WTC11 (cell line): ENCODE results near the gene CDK4.

ENCODE experiments used
- CBFB ChIP-seq: sonication (generic); formaldehyde crosslinking; IDR thresholded peaks from 2 replicates; pipeline ENCODE4 v1.8.1; 2022; ENCODE audit warnings: mild to moderate bottlenecking, low read depth, missing genetic modification reagents
- JUN ChIP-seq: sonication (generic); formaldehyde crosslinking; IDR thresholded peaks from 2 replicates; pipeline ENCODE4 v1.8.0; 2023; ENCODE audit warnings: mild to moderate bottlenecking, missing genetic modification reagents
- NFE2L1 ChIP-seq: sonication (generic); formaldehyde crosslinking; IDR thresholded peaks from 2 replicates; pipeline ENCODE4 v1.8.1; 2023; ENCODE audit warnings: missing genetic modification reagents
- SP1 ChIP-seq: sonication (generic); formaldehyde crosslinking; conservative IDR thresholded peaks from 2 replicates; pipeline ENCODE4 v1.8.1; 2022; ENCODE audit warnings: missing genetic modification reagents
- TF ChIP-seq, protein P1 (sequence below): fragments of 200-600 bp; IDR thresholded peaks from 2 replicates; pipeline ENCODE4 v1.8.0; 2022; ENCODE audit warnings: antibody characterized with exemption
- TF ChIP-seq, protein P2 (sequence below): fragments of 250-450 bp; sonication (Bioruptor Pico); conservative IDR thresholded peaks from 2 replicates; pipeline ENCODE4 v1.9.0; 2021; ENCODE audit warnings: mild to moderate bottlenecking
- TF ChIP-seq, protein P3 (sequence below): sonication (generic); formaldehyde crosslinking; IDR thresholded peaks from 2 replicates; pipeline ENCODE4 v1.8.1; 2022; ENCODE audit warnings: mild to moderate bottlenecking, moderate library complexity, missing genetic modification reagents
- TF ChIP-seq, protein P4 (sequence below): fragments of 250-450 bp; sonication (Bioruptor Pico); IDR thresholded peaks from 2 replicates; pipeline ENCODE4 v1.8.0; 2021; ENCODE audit warnings: mild to moderate bottlenecking
- TF ChIP-seq, protein P5 (sequence below): sonication (generic); formaldehyde crosslinking; IDR thresholded peaks from 2 replicates; pipeline ENCODE4 v1.8.1; 2023; ENCODE audit warnings: mild to moderate bottlenecking, missing genetic modification reagents

DNA sequence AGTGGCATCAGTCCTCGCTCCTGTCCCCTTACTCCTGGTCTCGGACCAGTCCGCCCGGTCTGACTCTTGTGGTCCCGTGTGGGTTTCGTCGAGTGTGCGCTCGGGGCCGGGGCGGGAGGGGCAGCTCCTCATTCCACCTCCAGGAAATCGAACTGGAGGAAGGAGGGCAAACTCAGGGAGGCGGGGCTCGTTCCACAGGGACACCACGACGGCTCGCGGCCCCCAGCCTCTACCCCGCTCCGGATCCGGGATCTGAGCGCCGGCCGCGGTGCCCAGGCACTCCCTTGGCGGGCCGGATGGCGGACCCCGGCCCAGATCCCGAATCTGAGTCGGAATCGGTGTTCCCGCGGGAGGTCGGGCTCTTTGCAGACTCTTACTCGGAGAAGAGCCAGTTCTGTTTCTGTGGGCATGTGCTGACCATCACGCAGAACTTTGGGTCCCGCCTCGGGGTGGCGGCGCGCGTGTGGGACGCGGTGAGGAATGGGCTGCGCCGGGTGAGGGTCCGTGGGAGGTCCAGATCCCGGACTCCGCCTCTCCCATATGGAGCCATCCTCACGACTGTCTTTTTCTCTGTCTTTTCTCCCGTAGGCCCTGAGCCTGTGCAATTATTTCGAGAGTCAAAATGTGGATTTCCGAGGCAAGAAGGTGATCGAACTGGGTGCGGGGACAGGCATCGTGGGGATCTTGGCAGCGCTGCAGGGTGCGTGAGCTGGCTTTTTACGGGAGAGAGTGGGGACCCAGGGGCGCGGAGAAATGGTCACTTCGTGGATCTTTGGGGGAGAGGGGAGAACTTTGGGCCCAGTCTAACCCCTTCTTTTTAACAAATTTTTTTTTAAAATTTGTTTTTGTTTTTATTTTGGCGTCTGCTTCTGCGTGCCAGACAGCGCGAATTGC, 20.6 kb upstream of the CDK4 start, which contains the start of gene EEF1AKMT3:
- TF ChIP-seq NFE2L1 (CRISPR knock-in tag) = no peak
- TF ChIP-seq, protein P1, sequence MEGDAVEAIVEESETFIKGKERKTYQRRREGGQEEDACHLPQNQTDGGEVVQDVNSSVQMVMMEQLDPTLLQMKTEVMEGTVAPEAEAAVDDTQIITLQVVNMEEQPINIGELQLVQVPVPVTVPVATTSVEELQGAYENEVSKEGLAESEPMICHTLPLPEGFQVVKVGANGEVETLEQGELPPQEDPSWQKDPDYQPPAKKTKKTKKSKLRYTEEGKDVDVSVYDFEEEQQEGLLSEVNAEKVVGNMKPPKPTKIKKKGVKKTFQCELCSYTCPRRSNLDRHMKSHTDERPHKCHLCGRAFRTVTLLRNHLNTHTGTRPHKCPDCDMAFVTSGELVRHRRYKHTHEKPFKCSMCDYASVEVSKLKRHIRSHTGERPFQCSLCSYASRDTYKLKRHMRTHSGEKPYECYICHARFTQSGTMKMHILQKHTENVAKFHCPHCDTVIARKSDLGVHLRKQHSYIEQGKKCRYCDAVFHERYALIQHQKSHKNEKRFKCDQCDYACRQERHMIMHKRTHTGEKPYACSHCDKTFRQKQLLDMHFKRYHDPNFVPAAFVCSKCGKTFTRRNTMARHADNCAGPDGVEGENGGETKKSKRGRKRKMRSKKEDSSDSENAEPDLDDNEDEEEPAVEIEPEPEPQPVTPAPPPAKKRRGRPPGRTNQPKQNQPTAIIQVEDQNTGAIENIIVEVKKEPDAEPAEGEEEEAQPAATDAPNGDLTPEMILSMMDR = no peak
- TF ChIP-seq, protein P2, sequence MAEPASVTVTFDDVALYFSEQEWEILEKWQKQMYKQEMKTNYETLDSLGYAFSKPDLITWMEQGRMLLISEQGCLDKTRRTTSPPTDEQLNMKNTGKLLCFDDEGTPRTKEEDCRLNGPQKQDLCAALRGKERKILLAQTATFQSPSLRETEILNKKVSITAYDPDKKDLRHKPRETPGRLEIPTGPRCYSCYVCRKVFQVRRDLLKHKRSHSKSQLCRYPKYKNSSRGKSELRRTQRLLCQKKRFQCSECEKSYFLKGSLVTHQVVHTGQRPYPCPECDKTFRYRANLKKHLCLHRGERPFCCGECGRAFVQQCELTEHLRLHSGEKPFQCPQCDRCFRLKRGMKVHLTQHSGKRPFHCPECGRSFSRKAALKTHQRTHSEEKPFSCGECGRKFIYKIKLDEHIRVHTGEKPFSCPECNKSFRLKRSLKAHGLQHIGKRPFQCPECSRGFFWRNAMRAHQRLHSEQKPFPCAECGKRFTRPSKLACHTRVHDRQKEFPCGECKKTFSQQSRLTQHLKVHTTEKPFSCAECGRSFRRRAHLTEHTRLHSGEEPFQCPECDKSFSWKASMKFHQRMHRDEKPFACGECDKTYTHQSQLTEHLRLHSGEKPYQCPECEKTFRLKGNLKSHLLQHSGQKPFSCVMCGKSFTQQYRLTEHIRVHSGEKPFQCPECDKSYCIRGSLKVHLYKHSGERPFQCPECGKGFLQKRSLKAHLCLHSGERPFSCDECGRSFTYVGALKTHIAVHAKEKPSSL (CRISPR knock-in tag) = no peak
- no peak for TF ChIP-seq SP1 (CRISPR knock-in tag)
- TF ChIP-seq, protein P3, sequence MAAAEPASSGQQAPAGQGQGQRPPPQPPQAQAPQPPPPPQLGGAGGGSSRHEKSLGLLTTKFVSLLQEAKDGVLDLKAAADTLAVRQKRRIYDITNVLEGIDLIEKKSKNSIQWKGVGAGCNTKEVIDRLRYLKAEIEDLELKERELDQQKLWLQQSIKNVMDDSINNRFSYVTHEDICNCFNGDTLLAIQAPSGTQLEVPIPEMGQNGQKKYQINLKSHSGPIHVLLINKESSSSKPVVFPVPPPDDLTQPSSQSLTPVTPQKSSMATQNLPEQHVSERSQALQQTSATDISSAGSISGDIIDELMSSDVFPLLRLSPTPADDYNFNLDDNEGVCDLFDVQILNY (CRISPR knock-in tag) = no peak
- TF ChIP-seq, protein P4, sequence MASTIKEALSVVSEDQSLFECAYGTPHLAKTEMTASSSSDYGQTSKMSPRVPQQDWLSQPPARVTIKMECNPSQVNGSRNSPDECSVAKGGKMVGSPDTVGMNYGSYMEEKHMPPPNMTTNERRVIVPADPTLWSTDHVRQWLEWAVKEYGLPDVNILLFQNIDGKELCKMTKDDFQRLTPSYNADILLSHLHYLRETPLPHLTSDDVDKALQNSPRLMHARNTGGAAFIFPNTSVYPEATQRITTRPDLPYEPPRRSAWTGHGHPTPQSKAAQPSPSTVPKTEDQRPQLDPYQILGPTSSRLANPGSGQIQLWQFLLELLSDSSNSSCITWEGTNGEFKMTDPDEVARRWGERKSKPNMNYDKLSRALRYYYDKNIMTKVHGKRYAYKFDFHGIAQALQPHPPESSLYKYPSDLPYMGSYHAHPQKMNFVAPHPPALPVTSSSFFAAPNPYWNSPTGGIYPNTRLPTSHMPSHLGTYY (CRISPR knock-in tag) = no peak
- no peak for TF ChIP-seq CBFB (CRISPR knock-in tag)
- TF ChIP-seq, protein P5, sequence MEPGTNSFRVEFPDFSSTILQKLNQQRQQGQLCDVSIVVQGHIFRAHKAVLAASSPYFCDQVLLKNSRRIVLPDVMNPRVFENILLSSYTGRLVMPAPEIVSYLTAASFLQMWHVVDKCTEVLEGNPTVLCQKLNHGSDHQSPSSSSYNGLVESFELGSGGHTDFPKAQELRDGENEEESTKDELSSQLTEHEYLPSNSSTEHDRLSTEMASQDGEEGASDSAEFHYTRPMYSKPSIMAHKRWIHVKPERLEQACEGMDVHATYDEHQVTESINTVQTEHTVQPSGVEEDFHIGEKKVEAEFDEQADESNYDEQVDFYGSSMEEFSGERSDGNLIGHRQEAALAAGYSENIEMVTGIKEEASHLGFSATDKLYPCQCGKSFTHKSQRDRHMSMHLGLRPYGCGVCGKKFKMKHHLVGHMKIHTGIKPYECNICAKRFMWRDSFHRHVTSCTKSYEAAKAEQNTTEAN (CRISPR knock-in tag) = no peak
- TF ChIP-seq JUN (CRISPR knock-in tag) = no peak
